Frontal cortex (tissue), 4 donors: ENCODE data around the gene DACH2. TPM values are rescaled to one million over a fixed set of nuclear protein-coding genes. Genes with fewer than 3 reads are reported as not detected.

Experiments
- DNase-seq, 2 donors: peaks; one replicate each; pipeline ENCODE4 v3.0.0; 2012; ENCODE audit warnings: low spot score in 2 of 2
- FAIRE-seq: peaks from 2 replicates; lab custom pipeline; 2012; peaks lifted over from hg19 to GRCh38; lab: Jason Lieb, UNC
- total RNA-seq: library from RNA; depleted of rRNA; stranded (reverse); fragments of >200 nt; gene quantifications from one replicate; pipeline ENCODE4 v1.2.3, GENCODE V29; 2014
- donor health status: control.
- donor health status: control.
- donor health status: control.

DACH2 gene
- total RNA-seq, 1 donor from 2014 or later = 5.7 TPM

DNA sequence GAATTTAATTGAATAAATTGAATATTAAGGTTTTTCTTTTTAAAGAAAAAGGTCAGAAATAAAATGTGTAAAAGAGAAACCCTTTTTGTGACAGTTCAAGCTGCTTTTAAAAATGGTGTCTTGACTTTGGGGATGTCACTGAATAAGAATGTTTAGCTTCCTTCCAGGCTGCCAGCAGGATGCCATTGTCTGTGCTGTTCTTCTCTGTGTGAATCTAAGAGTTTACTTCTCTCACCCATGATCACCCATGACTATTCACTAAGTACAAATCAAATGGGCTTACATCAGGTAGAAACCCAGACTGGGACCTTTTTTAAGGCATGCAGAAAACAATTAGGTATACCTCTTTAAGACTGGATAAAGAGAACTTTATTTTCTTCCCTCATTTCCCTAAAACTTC is 115.3 kb downstream of the DACH2 start:
- DNase-seq (no peak), FAIRE-seq (no peak)

DNA sequence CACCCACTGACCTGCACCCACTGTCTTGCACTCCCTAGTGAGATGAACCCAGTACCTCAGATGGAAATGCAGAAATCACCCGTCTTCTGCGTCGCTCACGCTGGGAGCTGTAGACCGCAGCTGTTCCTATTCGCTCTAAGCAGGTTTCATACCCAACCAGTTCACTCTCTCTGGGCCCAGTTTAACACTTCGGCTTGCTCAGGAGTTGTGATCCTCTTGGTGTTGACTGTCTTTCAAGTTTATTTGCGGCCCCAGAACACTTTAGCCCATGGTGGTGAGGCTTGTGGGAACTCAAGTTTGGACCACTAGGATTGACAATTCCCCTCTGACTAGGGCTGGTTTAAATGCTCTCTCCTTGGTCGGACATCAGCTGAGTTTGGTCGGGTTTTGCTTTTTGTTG is 147.0 kb downstream of the DACH2 start:
- FAIRE-seq = no peak
- DNase-seq = no peak

DNA sequence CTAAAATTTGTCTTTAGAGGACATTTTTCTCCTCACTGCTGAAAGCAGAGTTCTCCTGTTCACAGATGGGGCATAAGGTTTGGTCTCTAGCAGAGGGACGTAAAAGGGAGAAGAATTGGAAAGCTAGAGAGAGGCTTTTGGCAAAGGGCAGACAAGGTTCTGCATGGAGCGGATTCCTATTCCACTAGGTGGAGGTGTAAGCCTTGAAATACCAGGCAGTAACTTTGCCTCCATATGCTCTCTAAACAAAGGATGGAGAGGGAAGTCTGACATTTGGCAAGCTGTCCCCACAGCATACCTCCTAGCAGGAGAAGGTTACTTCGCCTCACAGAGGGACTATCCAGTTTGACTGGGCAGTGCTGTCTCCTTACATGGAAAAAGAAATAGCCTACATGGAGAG is 174.7 kb downstream of the DACH2 start:
- DNase-seq (no peak), FAIRE-seq (no peak)

DNA sequence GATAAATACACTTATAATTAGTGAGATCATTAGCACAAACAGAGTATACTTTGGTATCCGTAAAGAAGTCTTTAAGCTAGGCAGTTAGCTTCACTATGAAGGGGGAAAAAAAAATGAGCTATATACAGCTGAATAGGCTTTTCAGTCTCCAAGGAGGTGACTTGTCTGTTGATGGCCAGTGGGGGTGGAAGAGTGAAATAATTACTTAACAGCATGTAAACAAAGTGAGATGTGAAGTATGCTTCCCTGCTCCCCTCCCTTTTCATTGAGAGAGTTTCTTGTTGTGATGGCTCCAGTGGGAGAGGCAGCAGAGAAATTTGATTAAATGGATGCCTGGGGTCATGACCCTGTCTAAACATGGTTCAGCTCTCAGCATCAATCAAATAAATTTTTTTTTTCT is 180.9 kb downstream of the DACH2 start:
- no peak for DNase-seq

DNA sequence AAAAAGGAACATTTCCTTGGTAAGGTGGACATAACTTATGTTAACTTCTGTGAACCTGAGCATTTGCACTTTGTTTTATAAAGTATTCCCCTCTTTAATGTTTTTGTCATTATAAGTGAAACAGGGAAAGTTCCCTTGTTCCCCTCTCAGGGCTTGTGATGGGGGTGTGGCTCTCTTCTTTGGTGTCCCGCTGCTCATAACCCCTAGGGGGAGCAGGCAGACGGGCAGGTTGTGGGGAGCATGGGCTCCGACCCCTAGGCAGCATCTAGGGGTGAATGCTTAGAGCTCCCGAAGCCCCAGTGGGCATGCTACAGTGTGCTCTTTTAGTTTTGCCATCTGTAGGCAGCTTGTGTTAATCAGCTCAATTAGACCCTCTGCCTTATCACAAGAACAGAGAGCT is 200.4 kb downstream of the DACH2 start:
- DNase-seq (no peak), FAIRE-seq (no peak)

More for the DNA sequence above, 180.9 kb downstream of the DACH2 start:
- FAIRE-seq = no peak

DNA sequence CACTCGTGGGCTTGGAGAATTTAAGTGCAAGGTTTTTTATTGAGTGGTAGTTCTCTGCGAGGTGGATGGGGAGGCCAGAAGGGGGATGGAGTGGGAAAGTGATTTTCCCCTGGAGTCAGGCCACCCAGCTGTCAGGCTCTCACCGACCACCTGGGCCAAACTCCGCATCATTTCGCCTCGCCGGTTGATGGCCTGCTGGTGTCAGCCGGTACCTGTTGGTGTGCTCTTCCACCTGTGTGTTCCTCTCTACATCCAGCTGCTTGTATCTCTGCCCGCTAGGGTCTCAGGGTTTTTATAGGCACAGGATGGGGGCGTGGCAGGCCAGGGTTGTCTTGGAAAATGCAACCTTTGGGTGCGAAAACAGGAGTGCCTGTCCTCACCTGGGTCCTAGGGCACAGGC is 200.9 kb downstream of the DACH2 start:
- no peak for DNase-seq
- no peak for FAIRE-seq

DNA sequence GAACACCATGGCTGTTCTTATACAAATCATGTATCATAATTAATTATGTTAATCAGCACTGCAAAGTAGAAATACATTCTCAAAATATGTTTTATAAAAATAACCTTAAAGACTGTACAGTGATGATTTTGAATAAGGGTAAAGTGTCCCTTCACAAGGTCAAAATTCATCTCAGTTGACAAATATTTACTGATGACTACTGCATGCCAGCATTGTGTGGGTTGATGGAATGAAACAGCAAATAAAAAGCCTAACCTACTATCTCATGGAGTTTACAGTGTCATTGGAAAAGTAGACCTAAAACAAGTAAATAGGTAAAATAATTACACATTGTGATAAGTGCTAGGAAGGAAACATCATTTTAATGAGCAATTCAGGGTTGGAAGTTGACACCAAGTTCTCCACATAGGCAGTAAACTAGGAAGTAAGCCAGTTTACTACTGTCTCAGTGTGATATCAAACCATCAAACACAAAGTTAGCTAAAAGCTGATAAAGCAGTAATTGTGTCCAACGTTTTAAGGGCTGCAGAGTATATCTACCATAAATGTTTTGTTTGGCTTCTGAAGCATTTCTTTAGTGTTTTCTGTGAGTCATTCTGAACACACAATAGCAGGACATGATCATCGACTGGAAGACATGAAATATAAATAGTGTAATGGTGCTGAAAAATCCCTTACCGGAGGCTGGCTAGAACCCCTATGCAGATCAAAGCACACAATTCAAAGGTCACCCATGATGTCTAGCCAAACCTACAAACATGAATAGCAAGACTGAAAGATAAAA is 221.8 kb downstream of the DACH2 start:
- FAIRE-seq = no peak
- DNase-seq = no peak

DNA sequence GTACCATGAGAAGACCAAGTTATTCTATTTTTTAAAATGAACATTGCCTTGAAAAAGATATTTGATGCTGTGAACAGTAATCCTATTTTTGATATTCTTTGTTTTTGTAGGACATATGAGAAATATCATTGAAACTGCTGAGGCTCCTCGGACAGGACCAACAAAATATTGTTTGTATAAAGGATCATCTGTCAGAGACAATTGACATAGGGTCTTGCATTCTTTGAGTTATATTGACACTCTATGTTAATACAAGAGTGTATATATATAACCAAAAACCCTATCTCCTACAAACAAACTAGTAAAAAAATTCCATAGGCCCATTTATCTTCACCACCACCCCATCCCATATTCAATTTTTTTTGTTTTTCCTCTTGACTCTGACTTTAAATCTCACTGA is 222.7 kb downstream of the DACH2 start:
- DNase-seq (no peak), FAIRE-seq (no peak)

DNA sequence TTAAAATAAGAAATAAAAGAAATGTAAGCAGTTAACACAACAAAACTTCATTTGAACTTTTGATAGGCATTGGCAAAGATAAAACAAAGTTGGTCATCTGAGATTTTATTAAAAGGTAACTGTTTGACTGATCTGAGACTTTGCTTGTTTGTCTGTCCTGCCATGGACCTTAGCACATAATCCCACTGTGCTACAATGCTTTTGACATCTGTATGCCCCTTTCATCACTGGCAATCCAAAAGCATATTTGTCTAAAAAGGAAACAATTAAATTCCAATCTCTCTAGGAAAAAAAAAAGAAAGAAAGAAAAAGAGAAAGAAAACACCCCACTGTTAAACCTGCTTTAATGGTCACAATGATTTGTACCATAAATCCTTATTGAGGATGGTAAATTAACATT is 231.0 kb downstream of the DACH2 start:
- FAIRE-seq (no peak), DNase-seq (no peak)

DNA sequence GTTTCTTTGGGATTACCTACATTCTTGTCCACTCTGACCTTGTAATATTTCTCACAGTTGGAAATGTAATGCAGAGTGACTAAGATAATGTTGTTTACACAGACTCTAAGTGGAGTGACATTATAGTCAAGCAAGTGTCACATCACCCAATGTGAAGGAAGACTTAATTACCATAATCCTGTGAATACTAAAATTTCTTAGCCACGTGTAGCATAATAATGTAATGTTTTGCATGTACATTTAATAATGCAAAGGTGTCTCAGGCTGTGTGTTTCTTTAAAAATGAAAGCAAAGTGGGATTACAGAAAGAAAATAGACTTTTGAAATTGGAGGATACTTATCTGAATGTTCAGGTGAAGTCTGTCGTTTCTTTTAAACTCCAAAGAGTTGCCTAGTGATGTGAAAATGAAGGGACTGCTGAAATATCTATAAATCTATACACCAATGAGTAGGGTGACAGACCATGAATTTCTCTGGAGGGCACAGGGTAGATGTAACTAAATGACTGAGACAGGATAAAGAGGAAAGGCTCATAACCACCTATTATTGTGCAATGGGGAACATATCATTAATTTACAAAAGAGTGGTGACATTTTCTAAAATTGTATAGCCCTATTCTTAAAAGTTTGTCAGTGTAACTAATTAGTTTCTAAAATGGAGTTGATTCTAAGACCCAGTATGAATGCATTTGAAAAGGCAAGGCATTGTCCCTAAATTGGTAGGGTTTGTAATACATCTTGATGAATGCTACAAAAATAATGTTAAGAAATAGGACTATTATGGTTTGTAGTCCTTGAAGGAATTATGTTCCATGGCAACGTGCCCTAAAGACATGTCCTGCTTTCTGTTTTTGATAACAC is 235.7 kb downstream of the DACH2 start:
- no peak for FAIRE-seq
- no peak for DNase-seq

DNA sequence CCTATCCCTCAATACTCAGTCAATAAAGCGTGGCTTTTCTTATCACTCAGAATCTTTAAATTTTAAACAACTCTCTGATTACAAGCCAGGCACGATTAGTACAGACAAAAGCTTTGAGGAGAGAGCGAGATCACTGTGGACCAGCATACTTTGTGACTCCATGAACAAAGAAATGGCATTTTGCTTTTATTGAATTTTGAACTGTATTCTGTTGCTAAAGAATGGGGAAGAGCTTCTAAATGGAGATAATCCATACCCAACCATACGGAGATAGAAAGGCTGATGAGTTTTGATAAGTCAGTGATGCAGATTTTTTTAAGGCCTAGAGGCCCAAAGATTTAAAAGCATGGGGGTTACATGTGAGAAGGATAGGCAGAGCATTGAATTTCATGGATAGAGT is 259.1 kb downstream of the DACH2 start:
- DNase-seq (no peak), FAIRE-seq (no peak)

DNA sequence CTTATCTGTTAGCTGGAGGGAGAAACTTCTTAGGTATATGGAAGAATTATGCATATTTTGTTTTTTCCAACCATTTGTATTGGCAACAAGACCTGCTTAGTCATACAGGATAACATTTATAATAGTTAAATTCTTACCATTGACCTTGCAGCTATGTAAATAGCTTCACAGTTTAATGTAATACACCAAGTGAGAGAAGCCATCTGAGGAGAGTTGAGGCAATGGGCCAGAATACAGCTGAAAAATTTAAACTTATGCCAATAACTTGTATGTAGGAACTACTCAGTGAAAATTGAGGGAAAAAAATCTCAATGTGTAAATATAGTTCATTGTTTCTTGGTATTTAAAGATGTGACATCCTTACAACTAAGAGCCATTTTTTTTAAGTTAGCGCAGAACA is 273.5 kb downstream of the DACH2 start:
- FAIRE-seq (no peak), DNase-seq (no peak)

DNA sequence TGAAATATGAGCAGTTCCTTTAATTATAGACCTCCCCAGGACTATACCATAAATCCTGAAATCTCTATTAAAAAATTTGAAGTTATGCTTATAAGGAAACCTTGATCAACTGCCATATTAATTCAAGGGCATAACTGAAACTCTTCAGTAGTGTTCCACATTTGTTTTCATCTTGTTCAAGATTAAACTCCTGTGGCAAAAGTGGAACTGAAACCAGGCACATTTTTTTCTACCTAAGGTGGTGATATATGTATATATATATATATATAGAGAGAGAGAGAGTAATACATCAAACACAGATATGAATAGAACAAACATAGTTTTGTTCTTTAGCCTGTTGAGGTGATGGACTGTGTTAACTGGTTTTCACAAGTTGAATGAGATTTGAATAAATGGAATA is 287.9 kb downstream of the DACH2 start:
- DNase-seq (no peak), FAIRE-seq (no peak)

DNA sequence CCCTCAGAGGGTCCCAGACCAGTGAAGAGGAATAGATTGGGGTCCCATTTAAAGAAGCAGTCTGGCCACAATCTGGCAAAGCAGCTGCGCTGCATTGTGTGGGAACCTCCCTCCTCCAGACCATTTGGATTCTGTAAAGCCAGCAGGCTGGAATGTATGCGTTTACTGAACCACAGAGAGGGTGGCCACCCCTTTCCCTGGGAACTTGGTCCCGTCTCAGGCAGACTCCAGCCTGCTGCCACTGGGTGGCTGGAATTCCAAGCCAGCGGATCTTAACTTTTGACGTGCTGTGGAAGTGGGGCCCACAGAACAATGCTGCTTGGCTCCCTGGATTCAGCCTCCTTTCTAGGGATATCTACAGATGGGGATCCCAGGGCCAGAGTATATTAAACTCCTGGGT is 307.2 kb downstream of the DACH2 start:
- FAIRE-seq (no peak), DNase-seq (no peak)

DNA sequence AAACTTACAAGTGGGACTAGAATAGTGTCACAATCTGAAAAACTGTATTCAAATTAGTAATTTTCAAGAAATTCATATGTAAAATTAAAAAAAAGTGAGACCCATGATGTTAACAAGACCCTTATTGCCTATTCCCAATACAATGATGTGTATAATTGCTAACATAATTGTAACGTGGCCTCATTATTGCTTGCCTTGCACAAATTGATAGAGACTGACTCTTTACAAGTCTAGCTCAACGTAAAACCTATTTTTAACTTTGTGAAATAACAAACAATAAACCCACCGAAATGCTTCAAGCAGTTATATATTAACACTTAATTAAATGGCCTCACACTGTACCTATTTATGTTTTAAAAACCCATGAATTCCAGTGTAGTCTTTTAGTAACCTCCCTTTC is 312.5 kb downstream of the DACH2 start:
- DNase-seq = no peak
- FAIRE-seq = no peak

DNA sequence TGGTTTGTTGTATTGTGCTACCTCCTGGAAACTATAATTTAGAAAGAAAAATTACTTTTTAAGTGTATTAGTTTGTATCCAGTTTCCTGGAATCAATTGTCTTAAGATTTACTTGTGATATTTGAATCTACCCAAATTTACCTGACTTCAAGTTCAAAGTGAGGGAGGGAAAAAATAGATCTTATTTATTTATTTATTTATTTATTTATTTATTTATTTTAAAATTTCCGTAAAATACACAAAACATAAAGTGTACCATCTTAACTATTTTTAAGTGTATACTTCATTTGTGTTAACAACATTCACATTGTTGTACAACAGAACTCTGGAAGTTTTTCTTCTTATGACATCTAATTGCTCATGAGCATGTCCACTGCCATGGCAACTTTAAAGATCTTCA is 356.0 kb downstream of the DACH2 start:
- DNase-seq = no peak

DNA sequence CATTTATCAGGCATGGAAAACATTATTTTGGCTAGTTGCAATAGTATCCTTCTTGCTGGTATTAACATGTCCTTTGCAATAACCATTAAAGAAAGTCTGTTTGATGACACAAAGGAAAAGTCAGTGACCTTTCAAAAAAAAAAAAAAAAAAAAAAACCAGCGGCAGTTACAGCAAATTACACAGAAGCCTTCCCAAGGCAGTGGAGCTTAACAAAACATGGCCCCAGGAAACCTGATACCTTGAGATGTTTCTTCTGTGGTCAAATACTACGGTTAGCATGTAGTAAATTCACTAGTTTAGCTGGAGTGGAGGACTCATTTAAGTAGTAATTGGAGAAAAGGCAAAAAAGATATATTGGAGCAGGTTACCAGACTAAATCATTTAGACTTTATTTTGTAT is 359.1 kb downstream of the DACH2 start:
- FAIRE-seq (no peak), DNase-seq (no peak)

More for the DNA sequence above, 356.0 kb downstream of the DACH2 start:
- peak; percentile 58 for FAIRE-seq

DNA sequence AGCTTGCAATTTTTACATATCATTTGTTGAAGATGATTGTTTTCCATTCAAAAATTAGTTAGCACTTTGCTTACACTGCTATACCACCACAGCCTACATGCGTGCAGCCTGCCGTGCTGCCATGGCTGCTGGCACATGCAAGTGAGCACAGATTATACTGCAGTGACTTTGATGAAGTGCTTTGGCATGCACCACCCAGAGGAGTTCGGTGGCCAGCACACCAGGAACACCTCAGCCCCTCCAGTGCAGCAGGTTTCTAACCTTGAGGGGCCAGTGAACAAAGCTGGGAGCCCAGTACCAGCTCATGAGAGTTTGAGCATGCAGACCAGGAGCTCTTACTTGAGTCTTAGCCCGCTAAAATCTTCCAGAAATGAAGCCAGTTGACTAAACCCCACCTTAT is 431.5 kb downstream of the DACH2 start:
- DNase-seq = no peak
- FAIRE-seq = no peak

DNA sequence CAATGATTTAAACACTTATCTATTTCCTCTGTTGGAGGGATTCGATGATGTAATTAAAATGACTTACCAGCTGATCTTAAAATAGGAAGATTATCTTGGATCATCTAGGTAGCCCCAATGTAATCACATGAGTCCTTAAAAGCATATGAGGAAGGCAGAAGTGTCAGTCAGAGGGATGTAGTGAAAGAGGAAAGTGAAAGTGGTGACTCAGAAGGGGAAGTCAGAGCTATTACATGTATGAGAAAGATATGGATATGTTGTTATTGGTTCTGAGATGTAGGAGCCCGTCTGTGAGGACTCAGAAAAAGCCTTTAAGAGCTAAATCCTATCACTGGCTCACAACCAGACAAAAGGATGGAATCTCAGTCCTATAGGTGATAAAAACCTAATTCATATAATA is 456.4 kb downstream of the DACH2 start:
- FAIRE-seq (no peak), DNase-seq (no peak)

DNA sequence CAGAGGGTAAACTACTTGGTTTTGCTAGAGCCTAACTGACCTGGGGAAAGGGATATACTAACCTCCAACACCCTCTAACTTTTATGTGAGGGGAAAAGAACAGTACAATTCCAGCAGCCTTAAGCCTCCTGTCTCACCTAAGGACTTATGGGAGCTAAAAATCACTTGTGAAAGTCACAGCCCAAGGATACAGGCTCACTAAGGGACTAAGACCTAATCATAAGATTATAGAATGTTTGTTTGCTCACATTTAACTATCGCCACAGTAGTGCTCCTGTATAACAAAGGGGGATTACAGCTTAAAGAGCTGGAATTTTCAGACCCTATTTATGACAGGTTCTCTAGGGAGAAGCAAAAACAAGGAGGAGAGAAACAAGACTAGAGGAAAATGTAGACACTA is 548.7 kb downstream of the DACH2 start:
- DNase-seq (no peak), FAIRE-seq (no peak)

DNA sequence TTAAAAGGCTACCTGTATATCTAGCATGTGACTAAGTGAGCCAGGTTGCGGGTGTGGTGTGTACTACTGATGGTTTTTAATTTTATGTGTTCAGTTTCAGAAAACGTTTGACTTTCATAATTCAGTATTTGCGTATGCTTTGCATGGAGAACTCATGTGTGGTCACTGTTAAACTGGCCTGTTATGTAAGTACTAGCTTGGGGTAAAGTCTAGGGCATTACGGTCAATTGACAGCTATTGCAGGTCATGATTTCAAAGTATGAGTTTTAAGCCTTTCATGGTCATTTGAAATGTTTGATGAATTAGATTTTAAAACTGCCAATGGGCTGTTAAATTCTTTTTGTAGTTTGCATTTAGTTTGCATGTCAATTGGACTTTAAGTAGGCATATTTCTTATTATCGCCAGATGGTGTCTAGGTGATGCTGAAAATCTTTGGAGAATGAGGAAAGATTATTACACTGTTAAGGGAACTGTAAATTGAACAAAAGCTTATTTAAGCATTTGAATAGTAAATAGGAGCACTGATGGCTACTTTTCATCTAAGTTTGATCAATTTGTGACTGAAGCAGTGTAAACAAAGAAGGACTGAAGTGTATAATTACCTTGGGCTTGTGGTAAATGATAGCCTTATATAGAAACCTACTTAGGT is 563.4 kb downstream of the DACH2 start:
- FAIRE-seq = no peak
- DNase-seq = no peak
